ENCODE data around the gene LMNB1.
"Not testable (repeated sequence)": the region's sequence is repeated elsewhere in the genome, so short reads cannot be mapped to it uniquely, and the experiment has no call there.

Gene LMNB1

GRCh38 chr5:126826619-126827215 is 49.8 kb downstream of the LMNB1 start:
- DNase-seq: no peak

DNA sequence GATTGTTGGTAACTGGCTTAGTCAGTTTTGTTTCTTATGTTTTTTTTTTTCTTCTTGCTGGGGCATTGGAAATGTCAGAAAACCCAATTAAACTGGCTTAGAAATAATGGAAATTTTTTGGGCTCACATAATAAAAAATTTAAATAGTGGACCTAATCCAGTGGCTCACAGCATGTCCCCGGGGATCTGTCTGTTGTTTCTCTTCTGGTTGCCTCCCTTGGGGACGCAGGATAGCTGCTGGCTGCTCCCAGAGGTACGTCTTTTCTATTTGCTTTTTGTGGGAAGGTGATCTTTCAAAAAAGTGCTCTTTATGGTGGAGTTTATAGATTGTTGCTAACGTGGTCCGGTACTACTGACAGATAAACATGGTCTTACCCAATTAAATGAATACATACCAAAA is 52.2 kb downstream of the LMNB1 start:
- DNase-seq: no peak

- no peak for DNase-seq
Measured at GRCh38 chr5:126830061-126830460, 53.1 kb downstream of the LMNB1 start.

DNA sequence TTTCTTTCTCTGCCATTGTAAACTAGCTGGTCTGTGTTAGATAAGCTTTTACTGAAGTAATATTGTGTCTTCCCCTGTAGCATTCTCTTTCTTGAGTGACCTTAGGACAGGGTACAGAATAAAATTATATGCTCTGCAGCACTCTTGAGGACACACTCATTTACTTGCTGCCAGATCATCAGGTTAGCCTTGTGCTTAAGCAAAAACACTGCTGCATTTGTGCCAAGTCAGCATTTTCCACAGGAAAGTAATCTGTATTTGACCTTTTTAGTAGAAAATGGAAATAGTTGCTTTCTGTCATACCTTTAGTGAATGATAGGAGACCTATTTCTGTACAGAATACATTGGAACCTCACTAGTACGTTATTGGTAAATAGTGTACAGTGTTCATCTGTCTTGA is 54.2 kb downstream of the LMNB1 start:
- no peak for DNase-seq

- DNase-seq: no peak
Measured at GRCh38 chr5:126836778-126837177, 59.8 kb downstream of the LMNB1 start.

GRCh38 chr5:126837242-126837641 is 60.3 kb downstream of the LMNB1 start:
- DNase-seq: no peak

DNA sequence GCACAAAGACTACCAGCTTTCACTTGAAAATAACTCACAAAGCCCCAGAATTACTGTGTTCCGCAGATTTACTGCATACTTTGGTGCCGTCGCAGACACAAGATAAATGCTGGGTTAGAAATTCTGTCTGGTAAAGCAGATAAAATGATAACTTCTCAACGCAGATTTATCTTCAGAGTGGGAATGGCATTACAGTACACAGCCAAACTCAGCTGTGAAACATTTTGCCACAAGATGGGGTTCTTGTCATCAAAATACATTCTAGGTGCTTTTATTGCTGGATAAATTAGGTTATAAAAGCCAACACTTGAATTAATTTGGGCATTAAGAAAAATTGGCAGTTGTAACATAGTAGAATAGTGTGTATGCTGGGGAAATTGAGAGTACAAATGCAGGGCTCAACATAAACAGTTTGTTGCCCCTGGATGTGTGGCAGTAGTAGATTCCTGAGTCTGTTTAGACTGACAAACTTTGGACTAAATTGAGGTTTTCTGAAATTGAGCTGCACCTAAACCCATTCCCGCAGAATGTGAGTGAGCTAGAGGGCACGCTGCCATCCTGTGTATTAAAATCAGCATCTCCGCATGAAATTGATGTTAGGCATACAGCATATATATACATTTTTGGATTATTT is 61.1 kb downstream of the LMNB1 start:
- no peak for DNase-seq

GRCh38 chr5:126839407-126839806 is 62.5 kb downstream of the LMNB1 start:
- not testable (repeated sequence) for DNase-seq

GRCh38 chr5:126843375-126843774 is 66.4 kb downstream of the LMNB1 start:
- not testable (repeated sequence) for DNase-seq

DNA sequence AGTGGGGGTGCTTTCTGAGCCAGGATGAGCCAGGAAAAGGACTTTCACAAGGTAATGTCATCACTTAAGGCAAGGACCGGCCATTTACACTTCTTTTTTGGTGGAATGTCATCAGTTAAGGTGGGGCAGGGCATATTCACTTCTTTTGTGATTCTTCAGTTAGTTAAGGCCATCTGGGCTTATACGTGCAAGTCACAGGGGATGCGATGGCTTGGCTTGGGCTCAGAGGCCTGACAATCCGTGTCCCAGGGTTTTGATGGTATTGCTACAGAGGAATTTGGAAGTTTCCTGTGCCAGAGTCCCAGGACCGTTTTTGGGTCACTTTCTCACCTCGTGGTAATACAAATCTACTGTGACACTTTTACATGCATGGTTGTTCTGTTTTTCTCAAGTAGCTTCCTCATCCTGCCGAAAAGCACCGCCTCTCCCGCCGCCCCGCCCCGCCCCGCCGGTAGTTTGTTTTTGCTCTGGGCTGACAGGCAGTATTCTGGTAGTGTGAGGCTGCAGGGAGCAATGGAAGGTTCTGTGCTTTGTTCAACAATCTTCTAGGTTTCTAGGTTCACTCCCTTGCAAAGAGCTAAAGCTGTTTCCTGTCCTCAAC is 68.6 kb downstream of the LMNB1 start:
- peak in 4 of 14 donors; percentile 23 to 52 (median 47) for DNase-seq

DNA sequence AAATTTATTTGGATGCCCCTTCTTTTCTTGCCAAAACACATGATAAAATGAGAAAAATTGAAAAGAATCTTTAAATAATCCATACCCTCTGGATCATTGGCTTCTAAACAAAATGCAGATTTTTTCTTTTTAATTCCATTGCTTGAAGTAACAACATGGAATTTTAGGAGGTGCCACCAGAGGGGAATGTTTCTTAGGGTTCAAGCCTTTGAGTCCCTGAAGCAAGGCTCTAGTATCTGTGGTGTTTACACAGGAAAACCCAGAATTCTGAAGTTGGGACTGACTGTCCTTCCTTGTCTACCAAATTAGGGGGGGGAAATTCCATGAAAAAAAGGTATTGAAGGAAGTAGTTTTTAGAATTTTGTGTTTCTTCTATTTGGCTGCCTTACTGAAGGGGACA is 69.4 kb downstream of the LMNB1 start:
- DNase-seq: no peak

DNA sequence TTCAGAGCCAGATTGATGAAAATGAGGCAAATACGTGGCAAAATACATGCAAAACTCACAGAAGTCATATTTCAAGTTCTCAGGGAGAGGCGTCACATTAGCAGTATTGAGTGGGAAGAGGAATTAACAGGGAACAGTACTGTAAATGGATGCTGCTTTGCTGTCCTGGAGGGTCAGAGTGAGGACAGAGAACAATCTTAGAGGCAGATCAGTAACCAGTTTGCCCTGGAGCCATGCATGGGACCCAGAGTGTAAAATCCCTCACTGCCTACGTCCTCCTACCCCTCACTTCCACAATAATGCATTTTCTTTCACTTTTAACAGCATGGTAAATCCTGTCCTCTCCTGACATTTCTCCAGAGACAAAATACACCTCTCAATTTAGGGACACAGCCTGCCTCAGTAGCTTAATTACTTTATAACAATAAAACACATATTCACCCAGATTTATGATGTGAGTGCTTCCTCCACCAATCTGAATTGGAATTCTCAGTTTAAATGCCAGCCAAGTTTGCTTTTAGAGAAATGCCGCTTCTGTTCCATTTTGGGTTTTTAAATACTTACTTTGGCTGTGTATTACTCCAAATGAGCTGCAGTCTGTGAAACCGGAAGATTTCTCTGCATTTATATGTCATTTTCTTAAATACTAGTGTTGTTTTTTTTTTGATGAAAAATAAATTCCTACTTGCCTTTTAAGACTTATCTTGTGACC is 70.0 kb downstream of the LMNB1 start:
- DNase-seq: no peak

- DNase-seq: no peak
Measured at GRCh38 chr5:126847456-126847820, 70.5 kb downstream of the LMNB1 start.

GRCh38 chr5:126847826-126848251 is 70.9 kb downstream of the LMNB1 start:
- DNase-seq: peak in 1 of 14 donors; percentile 15

- no peak for DNase-seq
Measured at GRCh38 chr5:126848253-126848652, 71.3 kb downstream of the LMNB1 start.

GRCh38 chr5:126849101-126849678 is 72.3 kb downstream of the LMNB1 start:
- DNase-seq: no peak

GRCh38 chr5:126851501-126852011 is 74.6 kb downstream of the LMNB1 start:
- DNase-seq: peak in 4 of 14 donors; percentile 11 to 58 (median 26)

DNA sequence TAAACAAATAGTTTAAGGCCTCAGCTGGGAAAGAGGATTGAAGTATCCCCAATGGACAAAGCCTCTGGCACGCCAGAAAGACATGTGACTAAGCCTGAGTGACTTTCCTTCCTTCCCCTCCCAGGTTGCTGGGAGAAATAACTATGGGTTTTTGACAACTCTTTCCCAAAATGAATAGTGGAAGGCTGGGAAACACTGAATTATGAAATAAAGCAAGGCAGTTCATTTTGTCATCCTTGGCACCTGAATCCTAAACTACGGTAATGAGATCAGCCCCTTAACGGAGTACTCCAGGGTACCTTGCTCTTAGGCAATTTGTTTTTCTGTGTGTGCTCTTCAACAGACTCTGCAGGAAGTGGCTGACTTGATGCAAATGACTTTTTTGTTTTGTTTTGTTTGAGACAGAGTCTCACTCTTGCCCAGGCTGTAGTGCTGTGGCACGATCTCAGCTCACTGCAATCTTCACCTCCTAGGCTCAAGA is 75.2 kb downstream of the LMNB1 start:
- DNase-seq: peak in 1 of 14 donors; percentile 46

GRCh38 chr5:126852841-126853271 is 75.9 kb downstream of the LMNB1 start:
- no peak for DNase-seq

GRCh38 chr5:126853541-126854307 is 76.8 kb downstream of the LMNB1 start:
- not testable (repeated sequence) for DNase-seq

DNA sequence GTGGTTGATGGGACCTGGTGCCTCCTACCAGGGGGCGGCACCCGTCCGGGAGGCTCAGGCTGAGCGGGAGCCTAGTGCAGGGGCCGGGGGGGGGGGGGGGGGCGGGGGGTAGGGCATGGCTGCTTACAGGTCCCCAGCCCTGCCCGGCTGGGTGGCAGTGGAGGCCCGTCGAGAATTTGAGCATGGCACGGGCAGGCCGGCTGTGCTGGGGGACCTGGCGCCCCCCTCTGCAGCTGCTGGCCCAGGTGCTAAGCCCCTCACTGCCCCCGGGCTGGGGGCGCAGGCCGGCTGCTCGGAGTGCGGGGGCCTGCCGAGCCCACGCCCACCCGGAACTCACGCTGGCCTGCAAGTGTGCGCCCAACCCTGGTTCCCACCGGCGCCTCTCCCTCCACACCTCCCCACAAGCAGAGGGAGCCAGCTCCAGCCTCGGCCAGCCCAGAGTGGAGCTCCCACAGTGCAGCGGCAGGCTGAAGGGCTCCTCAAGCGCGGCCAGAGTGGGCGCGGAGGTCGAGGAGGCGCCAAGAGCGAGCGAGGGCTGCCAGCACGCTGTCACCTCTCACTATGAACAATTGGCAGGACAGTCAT is 77.7 kb downstream of the LMNB1 start:
- no peak for DNase-seq

Data from C1 segment of cervical spinal cord (tissue), 14 donors.